Measurements from ENCODE around the gene ELMO1. TPM values are rescaled to one million over a fixed set of nuclear protein-coding genes. Genes with fewer than 3 reads are reported as not detected.

ELMO1 gene
- total and polyA plus RNA-seq, 4 donors: 6.7 to 51.5 (median 14.8) TPM

- TF ChIP-seq FOXA1 (IDR thresholded peaks at IDR 0.05): no peak
- no peak for TF ChIP-seq YY1 (IDR thresholded peaks at IDR 0.05)
- TF ChIP-seq NR2F2 (IDR thresholded peaks at IDR 0.05): peak; percentile 78
- TF ChIP-seq ATF3 (IDR thresholded peaks at IDR 0.05): no peak
- TF ChIP-seq, protein P1, sequence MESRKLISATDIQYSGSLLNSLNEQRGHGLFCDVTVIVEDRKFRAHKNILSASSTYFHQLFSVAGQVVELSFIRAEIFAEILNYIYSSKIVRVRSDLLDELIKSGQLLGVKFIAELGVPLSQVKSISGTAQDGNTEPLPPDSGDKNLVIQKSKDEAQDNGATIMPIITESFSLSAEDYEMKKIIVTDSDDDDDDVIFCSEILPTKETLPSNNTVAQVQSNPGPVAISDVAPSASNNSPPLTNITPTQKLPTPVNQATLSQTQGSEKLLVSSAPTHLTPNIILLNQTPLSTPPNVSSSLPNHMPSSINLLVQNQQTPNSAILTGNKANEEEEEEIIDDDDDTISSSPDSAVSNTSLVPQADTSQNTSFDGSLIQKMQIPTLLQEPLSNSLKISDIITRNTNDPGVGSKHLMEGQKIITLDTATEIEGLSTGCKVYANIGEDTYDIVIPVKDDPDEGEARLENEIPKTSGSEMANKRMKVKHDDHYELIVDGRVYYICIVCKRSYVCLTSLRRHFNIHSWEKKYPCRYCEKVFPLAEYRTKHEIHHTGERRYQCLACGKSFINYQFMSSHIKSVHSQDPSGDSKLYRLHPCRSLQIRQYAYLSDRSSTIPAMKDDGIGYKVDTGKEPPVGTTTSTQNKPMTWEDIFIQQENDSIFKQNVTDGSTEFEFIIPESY (IDR thresholded peaks at IDR 0.05): no peak
- H3K27ac ChIP-seq (ENCODE audit: low read depth in 1 of 2, low read length in 2 of 2): no peak overlapping the region
- H3K4me1 ChIP-seq (ENCODE audit: control insufficient read depth in 4 of 4, insufficient read depth in 4 of 4, low read length in 3 of 4): no peaks in the 10 kb centered on the region
- no peaks in the 10 kb centered on the region for H3K9me3 ChIP-seq (ENCODE audit: control insufficient read depth in 4 of 4, low read length in 3 of 4)
- no peak overlapping the region for H3K9ac ChIP-seq (ENCODE audit: low read depth in 1 of 2, low read length in 2 of 2)
- peaks cover 0 to 6% (median 3%) of the 10 kb centered on the region in 4 donors for H3K36me3 ChIP-seq (ENCODE audit: control insufficient read depth in 4 of 4, insufficient read depth in 3 of 4, low read depth in 1 of 4, low read length in 3 of 4)
- no peaks in the 10 kb centered on the region for H3K27me3 ChIP-seq (ENCODE audit: control insufficient read depth in 4 of 4, insufficient read depth in 4 of 4, low read length in 3 of 4)
- no peak overlapping the region for H3K4me3 ChIP-seq (ENCODE audit: low read depth in 1 of 3, low read length in 3 of 3)
- no peak for DNase-seq (ENCODE audit: low spot score)
- 79% methylated on average over 1 of the region's 1 CpG for WGBS
Measured at GRCh38 chr7:37333075-37333474, 115.6 kb downstream of the ELMO1 start.

DNA sequence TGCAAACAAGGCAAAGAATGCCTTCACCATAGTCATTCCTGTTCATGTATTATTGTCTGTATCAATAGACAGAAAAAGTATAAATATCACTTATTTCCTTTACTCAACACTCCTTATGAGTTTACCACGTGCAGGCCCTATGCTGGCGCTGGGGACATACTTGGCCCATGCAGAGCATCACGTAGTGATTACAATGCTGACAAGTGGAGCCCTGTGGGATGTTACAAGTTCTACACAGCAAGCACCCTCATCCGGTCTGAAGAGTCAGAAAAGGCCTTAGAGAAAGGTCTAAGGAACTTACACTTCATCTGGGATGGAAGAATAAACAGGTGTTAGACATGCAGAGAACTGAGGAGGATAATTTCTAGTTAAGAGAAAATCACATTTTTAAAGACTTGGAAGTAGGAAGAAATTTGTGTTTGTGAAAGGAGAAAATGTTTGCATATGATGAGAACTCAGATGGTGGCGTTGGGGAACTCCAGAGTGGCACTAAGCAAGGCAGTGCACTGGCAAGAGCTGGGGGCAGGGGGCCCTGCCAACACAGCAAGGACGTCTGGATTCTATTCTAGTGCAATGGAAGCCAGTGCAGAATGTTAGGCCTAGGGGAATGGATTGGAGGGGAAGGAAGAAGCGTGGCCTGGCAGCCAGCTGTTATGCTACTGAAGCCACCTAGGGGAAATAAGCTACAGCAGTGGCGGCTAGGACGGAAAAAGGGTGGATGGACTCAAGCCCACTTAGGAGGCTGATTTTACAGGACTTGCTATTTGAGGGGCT, 116.2 kb downstream of the ELMO1 start:
- WGBS: 92% methylated on average over 9 of the region's 9 CpGs
- H3K4me1 ChIP-seq (ENCODE audit: control insufficient read depth in 4 of 4, insufficient read depth in 4 of 4, low read length in 3 of 4): no peaks in the 10 kb centered on the region
- H3K27ac ChIP-seq (ENCODE audit: low read depth in 1 of 2, low read length in 2 of 2): no peak overlapping the region

GRCh38 chr7:37330775-37331174, 117.9 kb downstream of the ELMO1 start:
- Histone ChIP-seq H3K4me3 (ENCODE audit: low read depth in 1 of 3, low read length in 3 of 3) (no peak overlapping the region), H3K9me3 (ENCODE audit: control insufficient read depth in 4 of 4, low read length in 3 of 4) (no peaks in the 10 kb centered on the region), H3K4me1 (ENCODE audit: control insufficient read depth in 4 of 4, insufficient read depth in 4 of 4, low read length in 3 of 4) (no peaks in the 10 kb centered on the region), H3K9ac (ENCODE audit: low read depth in 1 of 2, low read length in 2 of 2) (no peak overlapping the region), H3K36me3 (ENCODE audit: control insufficient read depth in 4 of 4, insufficient read depth in 3 of 4, low read depth in 1 of 4, low read length in 3 of 4) (peaks cover 0 to 5% (median 1%) of the 10 kb centered on the region in 4 donors), H3K27ac (ENCODE audit: low read depth in 1 of 2, low read length in 2 of 2) (no peak overlapping the region), H3K27me3 (ENCODE audit: control insufficient read depth in 4 of 4, insufficient read depth in 4 of 4, low read length in 3 of 4) (no peaks in the 10 kb centered on the region)
- WGBS: 50% methylated on average over 2 of the region's 2 CpGs
- no peak for TF ChIP-seq EGR1 (IDR thresholded peaks at IDR 0.05; ENCODE audit: low read depth in 2 of 2)
- no peak for TF ChIP-seq YY1 (IDR thresholded peaks at IDR 0.05)
- TF ChIP-seq RAD21 (IDR thresholded peaks at IDR 0.05): no peak
- no peak for TF ChIP-seq TAF1 (conservative IDR thresholded peaks at IDR 0.05)
- TF ChIP-seq REST (IDR thresholded peaks at IDR 0.05): no peak
- no peak for TF ChIP-seq FOXA2 (IDR thresholded peaks at IDR 0.05)
- TF ChIP-seq SP1 (IDR thresholded peaks at IDR 0.05): no peak
- no peak for TF ChIP-seq NR2F2 (IDR thresholded peaks at IDR 0.05)
- TF ChIP-seq, protein P1 (IDR thresholded peaks at IDR 0.05): no peak
- no peak for TF ChIP-seq HNF4G (IDR thresholded peaks at IDR 0.05)
- no peak for TF ChIP-seq JUND (IDR thresholded peaks at IDR 0.05)
- no peak for DNase-seq (ENCODE audit: low spot score)

More for the DNA sequence above, 116.2 kb downstream of the ELMO1 start:
- no peak overlapping the region for H3K4me3 ChIP-seq (ENCODE audit: low read depth in 1 of 3, low read length in 3 of 3)
- H3K9me3 ChIP-seq (ENCODE audit: control insufficient read depth in 4 of 4, low read length in 3 of 4): no peaks in the 10 kb centered on the region
- peaks cover 0 to 5% (median 2%) of the 10 kb centered on the region in 4 donors for H3K36me3 ChIP-seq (ENCODE audit: control insufficient read depth in 4 of 4, insufficient read depth in 3 of 4, low read depth in 1 of 4, low read length in 3 of 4)
- DNase-seq (ENCODE audit: low spot score): no peak
- TF ChIP-seq FOXA2 (IDR thresholded peaks at IDR 0.05): no peak
- no peak for TF ChIP-seq NR2F2 (IDR thresholded peaks at IDR 0.05)
- TF ChIP-seq RXRA (IDR thresholded peaks at IDR 0.05): no peak
- TF ChIP-seq HNF4A (conservative IDR thresholded peaks at IDR 0.05): no peak
- TF ChIP-seq SP1 (IDR thresholded peaks at IDR 0.05): no peak
- TF ChIP-seq EGR1 (IDR thresholded peaks at IDR 0.05; ENCODE audit: low read depth in 2 of 2): no peak
- TF ChIP-seq HNF4G (IDR thresholded peaks at IDR 0.05): no peak
- no peak for TF ChIP-seq JUND (IDR thresholded peaks at IDR 0.05)
- no peak for TF ChIP-seq ATF3 (IDR thresholded peaks at IDR 0.05)
- TF ChIP-seq TAF1 (conservative IDR thresholded peaks at IDR 0.05): no peak
- TF ChIP-seq YY1 (IDR thresholded peaks at IDR 0.05): no peak
- H3K9ac ChIP-seq (ENCODE audit: low read depth in 1 of 2, low read length in 2 of 2): no peak overlapping the region
- no peaks in the 10 kb centered on the region for H3K27me3 ChIP-seq (ENCODE audit: control insufficient read depth in 4 of 4, insufficient read depth in 4 of 4, low read length in 3 of 4)

All from liver (tissue), 9 donors.